Mammary epithelial cell (primary cell): ENCODE measurements around the gene MPRIP.
"Not testable (repeated sequence)": the region's sequence is repeated elsewhere in the genome, so short reads cannot be mapped to it uniquely, and the experiment has no call there.

Source experiments
- CTCF ChIP-seq, 2 donors: IDR thresholded peaks in 1 of 2; conservative IDR thresholded peaks in 1 of 2; 2 replicates each; pipeline ENCODE4 v1.5.1; 2011 to 2012; ENCODE audit warnings: inconsistent platforms in 2 of 2, low read length in 2 of 2, mild to moderate bottlenecking in 2 of 2, control low read depth in 1 of 2, low read depth in 1 of 2; ENCODE audit not compliant: insufficient read depth in 1 of 2; ENCODE audit errors: extremely low read depth in 1 of 2
- EZH2 ChIP-seq: IDR thresholded peaks from 2 replicates; pipeline ENCODE4 v1.6.1; 2012; ENCODE audit warnings: low read length, inconsistent platforms, borderline replicate concordance

- not testable (repeated sequence) for TF ChIP-seq CTCF (conservative IDR thresholded peaks at IDR 0.05 in 1 of 2, IDR thresholded peaks at IDR 0.05 in 1 of 2; ENCODE audit: extremely low read depth in 1 of 2, insufficient read depth in 1 of 2, low read depth in 1 of 2, low read length in 2 of 2); EZH2
Observed at GRCh38 chr17:17013828-17014747, 28.2 kb upstream of the MPRIP start.
